Measurements from ENCODE around the gene VOPP1. TPM values are rescaled to one million over a fixed set of nuclear protein-coding genes. Genes with fewer than 3 reads are reported as not detected.

VOPP1 gene
- total RNA-seq, 1 experiment from 2014 or later: 113 TPM

Other genes with a start within 250 kb of the VOPP1 start
- 14.2 and 20.3 TPM in 2 replicates for gene LANCL2, start 207.2 kb downstream of the VOPP1 start, total RNA-seq (2014; rRNA removed; shearing (Covaris generic); ENCODE audit: low replicate concordance)